T1000 (cell line): ENCODE data around the gene ETFA.
A peak's percentile ranks its signal among the peaks of the same experiment; 100 is the strongest.

Experiments
- DNase-seq: peaks from one replicate; lab custom pipeline; 2025; ENCODE audit warnings: mixed read lengths; lab: John Stamatoyannopoulos, UW

The ETFA gene

GRCh38 chr15:76311100-76311953 lies at the start of gene ETFA:
Gene ETFA, minus strand, starts transcription at chr15:76311469. Its CDS starts 81 bp downstream, at chr15:76311388.
- DNase-seq, result peak; percentile 96

- no peak for DNase-seq
Observed at GRCh38 chr15:76360416-76360815, 49.1 kb upstream of the ETFA start.

GRCh38 chr15:76359152-76359551 lies 47.9 kb upstream of the ETFA start:
- no peak for DNase-seq

GRCh38 chr15:76358453-76358852 lies 47.2 kb upstream of the ETFA start:
- no peak for DNase-seq

GRCh38 chr15:76354823-76355440 lies 43.7 kb upstream of the ETFA start:
- DNase-seq, result no peak

DNA sequence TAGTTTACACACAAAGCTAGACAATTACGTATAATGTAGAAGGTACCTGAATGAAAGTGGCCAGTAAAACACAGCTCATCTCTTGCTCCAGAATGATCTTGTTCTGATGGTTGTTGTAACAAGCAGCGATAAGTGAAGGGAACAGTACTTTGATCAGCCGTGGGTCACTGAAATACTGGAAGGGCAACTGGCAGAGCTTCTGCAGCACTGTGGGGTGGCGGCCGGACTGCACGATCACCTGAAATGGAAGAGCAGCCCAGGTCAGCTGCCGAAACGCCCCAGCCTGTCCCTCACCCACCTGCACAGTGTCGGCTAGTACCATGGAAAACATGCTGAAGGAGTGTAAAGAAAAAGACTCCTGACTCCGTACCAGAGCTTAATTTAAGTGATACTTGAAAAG lies 42.6 kb upstream of the ETFA start:
- DNase-seq, result no peak

- no peak for DNase-seq
Observed at GRCh38 chr15:76353023-76353577, 41.8 kb upstream of the ETFA start.

GRCh38 chr15:76349301-76350070 lies 38.2 kb upstream of the ETFA start:
- DNase-seq, result no peak

GRCh38 chr15:76347482-76348055 lies 36.3 kb upstream of the ETFA start:
- DNase-seq, result no peak

- DNase-seq, result no peak
Observed at GRCh38 chr15:76346669-76347481, 35.6 kb upstream of the ETFA start.

- DNase-seq, result no peak
Observed at GRCh38 chr15:76345880-76346668, 34.8 kb upstream of the ETFA start.

DNA sequence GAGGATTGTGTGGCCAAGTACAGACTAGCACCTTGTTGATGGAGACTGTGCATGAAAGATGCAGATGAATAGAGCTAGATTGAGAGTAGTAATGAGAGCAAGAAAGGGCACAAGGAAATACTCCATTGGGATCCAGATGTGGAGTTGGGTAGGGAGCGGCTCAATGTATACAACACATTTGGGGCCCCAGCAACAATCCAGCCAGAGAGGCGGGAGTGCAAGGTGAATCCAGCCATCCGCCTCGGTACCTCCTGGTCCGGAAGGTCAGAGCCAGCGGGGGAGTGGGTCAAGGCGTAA lies 34.3 kb upstream of the ETFA start:
- no peak for DNase-seq

GRCh38 chr15:76344893-76345582 lies 33.8 kb upstream of the ETFA start:
- DNase-seq, result no peak

- DNase-seq, result no peak
Observed at GRCh38 chr15:76343313-76343996, 32.2 kb upstream of the ETFA start.

GRCh38 chr15:76342382-76343201 lies 31.3 kb upstream of the ETFA start:
- DNase-seq, result no peak

- DNase-seq, result no peak
Observed at GRCh38 chr15:76342058-76342381, 30.8 kb upstream of the ETFA start.

- DNase-seq, result no peak
Observed at GRCh38 chr15:76341366-76342057, 30.2 kb upstream of the ETFA start.

DNA sequence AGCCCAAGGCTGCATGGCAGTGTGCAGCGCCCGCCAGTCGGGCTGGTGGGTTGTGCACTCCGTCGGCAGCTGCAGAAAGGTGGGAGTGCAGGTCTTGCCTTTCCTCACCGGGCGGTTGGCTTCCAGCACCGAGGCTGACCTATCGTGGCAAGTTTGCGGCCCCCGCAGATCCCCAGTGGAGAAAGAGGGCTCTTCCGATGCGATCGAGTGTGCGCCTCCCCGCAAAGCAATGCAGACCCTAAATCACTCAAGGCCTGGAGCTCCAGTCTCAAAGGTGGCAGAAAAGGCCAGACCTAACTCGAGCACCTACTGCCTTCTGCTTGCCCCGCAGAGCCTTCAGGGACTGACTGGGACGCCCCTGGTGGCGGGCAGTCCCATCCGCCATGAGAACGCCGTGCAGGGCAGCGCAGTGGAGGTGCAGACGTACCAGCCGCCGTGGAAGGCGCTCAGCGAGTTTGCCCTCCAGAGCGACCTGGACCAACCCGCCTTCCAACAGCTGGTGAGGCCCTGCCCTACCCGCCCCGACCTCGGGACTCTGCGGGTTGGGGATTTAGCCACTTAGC lies 29.6 kb upstream of the ETFA start:
- DNase-seq, result no peak
